HFF-Myc (cell line): ENCODE data around the gene ZBTB12.

ENCODE experiments used
- DNase-seq: peaks from one replicate; pipeline ENCODE4 v3.0.0-alpha.2; 2011; ENCODE audit warnings: low read depth; ENCODE audit errors: extremely low read depth
- H3K4me3 ChIP-seq: replicated peaks from 2 replicates; pipeline ENCODE4 v1.5.1; 2011; ENCODE audit warnings: low read depth, mild to moderate bottlenecking, control low read depth, low read length
- TF ChIP-seq, protein P1 (sequence below): IDR thresholded peaks from 2 replicates; pipeline ENCODE4 v1.5.1; 2012; ENCODE audit warnings: mild to moderate bottlenecking, low read depth, low read length, control low read depth; ENCODE audit errors: missing control alignments

The ZBTB12 gene

DNA sequence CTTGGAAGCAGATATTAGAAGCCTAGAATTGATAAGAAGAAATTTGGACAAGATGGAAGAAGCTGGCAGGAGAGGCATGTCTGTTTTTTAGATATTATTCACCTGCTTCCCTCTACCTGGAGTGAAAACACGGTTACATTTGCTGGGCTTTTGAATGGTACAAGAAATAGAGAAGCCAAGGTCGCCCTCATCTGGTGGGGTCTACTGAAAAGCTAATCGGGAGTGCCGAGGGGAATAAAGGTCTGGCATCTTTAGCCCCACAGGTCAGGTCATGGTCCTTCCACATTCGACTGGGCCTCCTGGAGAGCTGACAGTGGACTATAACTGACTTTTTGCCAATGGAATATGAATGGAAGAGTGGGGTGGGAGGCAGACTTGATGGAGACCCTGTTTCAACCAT is 21.1 kb upstream of the ZBTB12 start:
- H3K4me3 ChIP-seq = no peak overlapping the region
- TF ChIP-seq, protein P1, sequence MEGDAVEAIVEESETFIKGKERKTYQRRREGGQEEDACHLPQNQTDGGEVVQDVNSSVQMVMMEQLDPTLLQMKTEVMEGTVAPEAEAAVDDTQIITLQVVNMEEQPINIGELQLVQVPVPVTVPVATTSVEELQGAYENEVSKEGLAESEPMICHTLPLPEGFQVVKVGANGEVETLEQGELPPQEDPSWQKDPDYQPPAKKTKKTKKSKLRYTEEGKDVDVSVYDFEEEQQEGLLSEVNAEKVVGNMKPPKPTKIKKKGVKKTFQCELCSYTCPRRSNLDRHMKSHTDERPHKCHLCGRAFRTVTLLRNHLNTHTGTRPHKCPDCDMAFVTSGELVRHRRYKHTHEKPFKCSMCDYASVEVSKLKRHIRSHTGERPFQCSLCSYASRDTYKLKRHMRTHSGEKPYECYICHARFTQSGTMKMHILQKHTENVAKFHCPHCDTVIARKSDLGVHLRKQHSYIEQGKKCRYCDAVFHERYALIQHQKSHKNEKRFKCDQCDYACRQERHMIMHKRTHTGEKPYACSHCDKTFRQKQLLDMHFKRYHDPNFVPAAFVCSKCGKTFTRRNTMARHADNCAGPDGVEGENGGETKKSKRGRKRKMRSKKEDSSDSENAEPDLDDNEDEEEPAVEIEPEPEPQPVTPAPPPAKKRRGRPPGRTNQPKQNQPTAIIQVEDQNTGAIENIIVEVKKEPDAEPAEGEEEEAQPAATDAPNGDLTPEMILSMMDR = no peak
- no peak for DNase-seq

DNA sequence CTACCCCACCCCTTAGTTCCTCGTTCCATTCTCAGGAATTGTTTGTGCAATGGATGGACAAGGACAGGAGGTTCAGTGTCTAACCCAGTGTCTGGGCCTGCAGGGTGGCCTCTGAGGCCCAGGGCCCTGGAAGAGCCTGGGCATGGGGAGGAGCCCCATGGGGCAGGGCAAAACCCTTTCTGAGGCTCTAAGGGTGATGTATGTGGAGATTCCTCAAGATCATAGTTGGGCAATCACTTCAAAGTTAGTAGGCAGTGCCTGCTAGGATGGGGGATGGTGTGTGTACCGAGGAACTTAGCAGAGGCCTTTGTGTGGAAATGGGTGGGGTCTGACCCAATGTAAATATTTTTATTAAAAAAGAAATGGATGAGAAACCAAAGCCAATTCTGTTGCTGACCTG is 18.9 kb upstream of the ZBTB12 start:
- no peak overlapping the region for H3K4me3 ChIP-seq
- no peak for DNase-seq
- TF ChIP-seq, protein P1 = no peak

DNA sequence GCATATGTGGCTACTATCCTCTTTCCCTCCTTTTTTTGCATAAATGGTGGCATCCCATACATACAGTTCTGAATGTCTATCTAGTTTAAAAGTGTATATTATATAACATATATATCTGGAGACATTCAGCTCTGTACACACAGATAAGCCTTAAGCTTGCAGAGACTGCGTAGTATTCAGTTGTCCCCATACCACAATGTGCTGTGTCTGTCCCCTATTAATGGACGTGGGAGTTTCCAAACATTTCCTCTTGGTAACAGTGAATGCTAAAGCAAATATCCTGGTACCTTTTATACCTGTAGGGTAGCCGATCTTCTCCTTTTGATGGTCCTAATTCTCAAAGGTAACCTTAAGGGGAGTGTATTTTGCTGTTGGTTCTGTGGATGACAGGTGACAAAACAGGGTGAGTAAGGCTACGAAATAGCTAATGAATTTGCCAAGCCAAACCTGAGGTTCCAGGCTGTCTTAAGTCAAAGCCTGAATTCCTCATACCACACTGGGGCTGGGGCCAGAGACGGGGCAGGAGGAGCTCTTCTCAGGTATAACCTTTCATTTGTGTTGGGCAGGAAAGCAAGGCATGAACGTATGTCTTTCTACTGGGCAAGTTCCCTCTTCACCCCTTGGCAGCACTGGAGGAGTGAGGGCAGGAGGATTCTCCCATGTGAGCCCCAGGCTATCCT is 17.9 kb upstream of the ZBTB12 start:
- TF ChIP-seq, protein P1 = no peak
- H3K4me3 ChIP-seq = no peak overlapping the region
- DNase-seq = no peak

DNA sequence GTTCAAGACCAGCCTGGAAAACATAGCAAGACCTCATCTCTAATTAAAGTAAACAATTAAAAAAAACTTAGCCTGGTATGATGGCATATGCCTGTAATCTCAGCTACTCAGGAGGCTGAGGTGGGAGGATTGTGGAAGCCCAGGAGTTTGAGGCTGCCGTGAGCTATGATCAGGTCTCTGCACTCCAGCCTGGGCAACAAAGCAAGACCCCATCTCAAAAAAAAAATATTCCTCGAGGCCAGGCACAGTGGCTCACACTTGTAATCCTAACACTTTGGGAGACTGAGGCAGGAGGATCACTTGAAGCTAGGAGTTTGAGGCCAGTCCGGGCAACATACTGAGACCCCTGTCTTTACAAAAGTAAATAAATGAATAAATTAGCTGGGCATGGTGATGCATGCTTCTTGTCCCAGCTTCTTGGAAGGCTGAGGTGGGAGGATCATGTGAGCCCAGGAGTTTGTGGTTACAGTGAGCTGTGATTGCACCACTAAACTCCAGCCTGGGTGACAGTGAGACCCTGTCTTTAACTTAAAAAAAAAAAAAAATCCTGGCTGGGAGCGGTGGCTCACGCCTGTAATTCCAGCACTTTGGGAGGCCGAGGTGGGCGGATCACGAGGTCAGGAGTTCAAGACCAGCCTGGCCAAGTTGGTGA is 16.3 kb upstream of the ZBTB12 start:
- no peak overlapping the region for H3K4me3 ChIP-seq
- TF ChIP-seq, protein P1 = no peak
- DNase-seq = no peak

DNA sequence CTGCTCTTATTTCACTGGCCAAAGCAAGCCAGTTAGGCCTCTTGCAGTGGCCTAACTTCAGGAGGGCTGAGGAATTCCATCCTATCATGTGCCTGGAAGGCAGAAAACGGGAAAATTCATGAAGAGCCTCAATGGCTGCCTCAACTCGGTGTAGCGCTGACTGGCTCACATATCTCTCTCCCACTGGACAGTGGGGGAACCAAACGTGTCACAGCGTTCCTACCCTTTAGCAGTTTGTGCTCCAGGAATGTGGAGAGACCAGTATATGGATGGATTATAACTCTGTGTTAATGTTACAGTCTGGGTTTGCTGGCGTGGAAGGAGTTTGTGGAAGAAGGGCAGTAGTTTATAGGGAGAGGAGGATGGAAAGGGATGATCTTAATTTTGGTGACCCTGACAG is 13.9 kb upstream of the ZBTB12 start:
- no peak overlapping the region for H3K4me3 ChIP-seq
- TF ChIP-seq, protein P1 = no peak
- DNase-seq = no peak

DNA sequence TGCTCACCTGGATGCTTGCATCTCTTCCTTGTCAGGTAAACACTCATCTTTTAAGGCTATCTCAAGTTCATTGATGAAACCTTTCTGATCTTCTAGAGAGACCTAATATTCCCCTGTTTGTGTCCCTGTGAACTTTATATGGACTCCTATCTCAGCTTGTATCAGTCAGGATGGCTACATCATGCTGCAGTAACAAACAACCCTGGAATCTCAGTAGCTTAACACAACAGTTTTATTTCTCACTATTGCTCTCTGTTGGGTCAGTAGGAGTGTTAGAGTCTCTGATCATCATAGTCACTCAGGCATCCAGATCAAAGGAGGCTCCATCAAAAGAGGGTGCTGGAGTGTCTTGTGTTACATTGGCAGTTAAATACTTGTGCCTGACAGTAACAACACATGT is 13.5 kb upstream of the ZBTB12 start:
- H3K4me3 ChIP-seq = no peak overlapping the region
- TF ChIP-seq, protein P1 = no peak
- no peak for DNase-seq
